GM12878 (cell line): ENCODE data around the gene GHDC. TPM values are rescaled to one million over a fixed set of nuclear protein-coding genes. Genes with fewer than 3 reads are reported as not detected.

Source experiments
- ATAC-seq: fragments of 200-7000 bp; cut with Tn5 transposase; 3 replicates; pipeline ENCODE4 v1.9.1; 2020; ENCODE audit warnings: mild to moderate bottlenecking, moderate library complexity
- Bru-seq: library from RNA; stranded (reverse); fragments of 400-500 nt; gene quantifications from one replicate; lab custom pipeline; 2021; lab: Mats Ljungman, UMichigan
- BruChase-seq, 2 experiments: library from RNA; stranded (reverse); fragments of 400-500 nt; gene quantifications; one replicate each; lab custom pipeline; 2021; lab: Mats Ljungman, UMichigan
- BruUV-seq: library from RNA; stranded (reverse); fragments of 400-500 nt; replicated peaks from 2 replicates; lab custom pipeline; 2021; lab: Mats Ljungman, UMichigan
- CTCF ChIA-PET: fragments of 300-600 bp; sonication (Branson Sonifier 250); formaldehyde crosslinking; extraction: SDS; loops from one replicate; lab custom pipeline; 2021; ENCODE audit warnings: inconsistent platforms; lab: Yijun Ruan, JAX
- POLR2A ChIA-PET: fragments of 350-600 bp; formaldehyde crosslinking; extraction: SDS; loops from one replicate; lab custom pipeline; 2021; ENCODE audit warnings: inconsistent platforms; lab: Charles Lee
- RAD21 ChIA-PET: fragments of 300-600 bp; sonication (Branson Sonifier 250); formaldehyde crosslinking; loops from one replicate; lab custom pipeline; 2023; ENCODE audit warnings: antibody characterized with exemption; ENCODE audit not compliant: unreplicated experiment; lab: Charles Lee
- SMC1A ChIA-PET: fragments of 300-600 bp; sonication (Branson Sonifier 250); formaldehyde crosslinking; loops from one replicate; lab custom pipeline; 2023; ENCODE audit not compliant: unreplicated experiment, uncharacterized antibody; lab: Charles Lee
- DNase-seq: peaks from one replicate; pipeline ENCODE4 v3.0.0-alpha.2; 2011; ENCODE audit warnings: low read depth, low spot score
- FAIRE-seq: peaks from 3 replicates; lab custom pipeline; 2011; peaks lifted over from hg19 to GRCh38; lab: Jason Lieb, UNC
- H2AFZ ChIP-seq: 2 replicates; pipeline ENCODE4 v1.6.0; 2011; ENCODE audit warnings: low read depth, low read length, control low read depth; ENCODE audit not compliant: control insufficient read depth
- H3K27ac ChIP-seq: 2 replicates; pipeline ENCODE4 v1.5.1; 2011; ENCODE audit warnings: control low read depth; ENCODE audit not compliant: control insufficient read depth, insufficient read depth
- H3K27me3 ChIP-seq, 2 experiments: replicated peaks in 1 of 2; 2 replicates each; pipeline versions ENCODE4 v1.6.0 to v1.6.1; 2011; ENCODE audit warnings: low read length in 1 of 2; ENCODE audit not compliant: control insufficient read depth in 2 of 2, insufficient read depth in 2 of 2
- H3K36me3 ChIP-seq, 2 experiments: 2 replicates each; pipeline ENCODE4 v1.5.1; 2011; ENCODE audit warnings: low read length in 1 of 2; ENCODE audit not compliant: control insufficient read depth in 2 of 2, insufficient read depth in 2 of 2
- H3K4me1 ChIP-seq: 2 replicates; pipeline ENCODE4 v1.6.1; 2011; ENCODE audit warnings: mild to moderate bottlenecking, low read length, moderate library complexity, mixed read lengths; ENCODE audit not compliant: control insufficient read depth, insufficient read depth
- H3K4me2 ChIP-seq: 2 replicates; pipeline ENCODE4 v1.6.0; 2011; ENCODE audit warnings: control low read depth; ENCODE audit not compliant: control insufficient read depth, insufficient read depth
- H3K4me3 ChIP-seq: fragments of 200-600 bp; sonication (generic); 2 replicates; pipeline ENCODE4 v1.5.1; 2016
- H3K79me2 ChIP-seq: 2 replicates; pipeline ENCODE4 v1.6.0; 2011; ENCODE audit warnings: low read length; ENCODE audit not compliant: control insufficient read depth, insufficient read depth
- H3K9ac ChIP-seq: 2 replicates; pipeline ENCODE4 v1.8.0; 2011; ENCODE audit warnings: low read length, control low read depth, mixed read lengths; ENCODE audit not compliant: control insufficient read depth, insufficient read depth
- H3K9me3 ChIP-seq: replicated peaks from 3 replicates; pipeline ENCODE4 v1.5.1; 2011; ENCODE audit warnings: mild to moderate bottlenecking, low read length; ENCODE audit not compliant: control insufficient read depth, insufficient read depth
- H4K20me1 ChIP-seq: 2 replicates; pipeline ENCODE4 v1.6.0; 2011; ENCODE audit not compliant: control insufficient read depth, insufficient read depth
- CUX1 ChIP-seq: IDR thresholded peaks from 2 replicates; pipeline ENCODE4 v1.6.1; 2012; ENCODE audit warnings: improper control_type of control experiment, low read depth, low read length; ENCODE audit not compliant: insufficient replicate concordance
- EED ChIP-seq: sonication (generic); IDR thresholded peaks from 2 replicates; pipeline ENCODE4 v1.6.1; 2016; ENCODE audit warnings: antibody characterized with exemption, low read depth
- HCFC1 ChIP-seq: fragments of 150-350 bp; IDR thresholded peaks from 2 replicates; pipeline ENCODE4 v1.6.1; 2014; ENCODE audit warnings: low read length
- KDM1A ChIP-seq: fragments of 200-600 bp; sonication (generic); IDR thresholded peaks from 2 replicates; pipeline ENCODE4 v1.6.1; 2016; ENCODE audit warnings: borderline replicate concordance
- KLF5 ChIP-seq: fragments of 450-650 bp; IDR thresholded peaks from 2 replicates; pipeline ENCODE4 v1.6.1; 2014; ENCODE audit warnings: mild to moderate bottlenecking; ENCODE audit not compliant: partially characterized antibody
- NFXL1 ChIP-seq: fragments of 450-650 bp; IDR thresholded peaks from 2 replicates; pipeline ENCODE4 v1.6.1; 2017; ENCODE audit warnings: antibody characterized with exemption, mild to moderate bottlenecking, borderline replicate concordance
- PAX8 ChIP-seq: fragments of 450-650 bp; IDR thresholded peaks from 2 replicates; pipeline ENCODE4 v1.6.1; 2017; ENCODE audit warnings: mild to moderate bottlenecking, moderate library complexity
- PBX3 ChIP-seq: IDR thresholded peaks from 2 replicates; pipeline ENCODE4 v1.6.1; 2011; ENCODE audit warnings: mild to moderate bottlenecking, low read depth, low read length, moderate library complexity; ENCODE audit not compliant: insufficient replicate concordance
- POU2F2 ChIP-seq: IDR thresholded peaks from 3 replicates; pipeline ENCODE4 v1.6.1; 2011; ENCODE audit warnings: low read depth, mild to moderate bottlenecking, low read length, borderline replicate concordance
- SREBF2 ChIP-seq: IDR thresholded peaks from 2 replicates; pipeline ENCODE4 v1.6.1; 2012; ENCODE audit warnings: mild to moderate bottlenecking, low read length
- ZBED1 ChIP-seq: IDR thresholded peaks from 2 replicates; pipeline ENCODE4 v1.6.1; 2016; ENCODE audit warnings: borderline replicate concordance
- ZNF384 ChIP-seq: IDR thresholded peaks from 2 replicates; pipeline ENCODE4 v1.6.1; 2012; ENCODE audit warnings: low read depth, mild to moderate bottlenecking, low read length, improper control_type of control experiment, borderline replicate concordance
- WGBS: methylation state at CpG from one replicate; pipeline ENCODE4 v1.1.6; 2016; ENCODE audit warnings: low lambda C conversion rate; ENCODE audit not compliant: insufficient replicate concordance, insufficient coverage; ENCODE audit errors: missing lambda C conversion rate; 5-methylcytosine and 5-hydroxymethylcytosine counted together
- in situ Hi-C: fragments of 300-500 bp; cut with MboI; formaldehyde crosslinking; loops from 9 replicates; pipeline ENCODE4 v1.14.3; 2018; ENCODE audit warnings: mixed read lengths
- intact Hi-C: fragments of 100-400 bp; cut with micrococcal nuclease; formaldehyde crosslinking; loops from one replicate; pipeline ENCODE4 v1.14.2; 2022; ENCODE audit not compliant: unreplicated experiment
- long read RNA-seq, 2 experiments: library from polyadenylated mRNA; unstranded; transcript quantifications; one replicate each; pipeline ENCODE4 v2.0.0, GENCODE V29; 2019 to 2020
- polyA minus RNA-seq, 3 experiments: library from RNA; depleted of rRNA, polyadenylated mRNA; stranded (reverse); fragments of >200 nt; gene quantifications; 2 replicates each; pipeline ENCODE4 v1.2.3, GENCODE V29; 2011
- polyA plus RNA-seq, 11 experiments: library from polyadenylated mRNA; depleted of rRNA in 4 of 11; unstranded in 6 of 11; stranded (reverse) in 5 of 11; fragments of >200 nt; fragmentation: Nextera tagmentation in 4 of 11; fragmentation: Illumina TruSeq in 1 of 11; extraction: Ambion mirVana in 4 of 11; extraction: Trizol in 1 of 11; gene quantifications; 1 replicate in 1 of 11; 2 replicates in 10 of 11; pipeline versions ENCODE4 v1.2.1 to v1.2.3, GENCODE V29; 2011 to 2016; ENCODE audit warnings: inconsistent platforms in 2 of 11, missing spikeins in 2 of 11, low read depth in 1 of 11
- total RNA-seq, 4 experiments: library from RNA; depleted of rRNA in 3 of 4; stranded (reverse); fragments of >200 nt in 3 of 4; fragmentation: Illumina TruSeq in 1 of 4; extraction: Trizol in 1 of 4; gene quantifications; 2 replicates each; pipeline versions ENCODE4 v1.2.1 to v1.2.3, GENCODE V29; 2013 to 2021

Gene GHDC
- total RNA-seq (2013; cell fraction: nucleolus; rRNA removed), result 40.6 and 47.9 TPM in 2 replicates
- total RNA-seq (2014; rRNA removed), result 17.2 and 17.6 TPM in 2 replicates
- total RNA-seq (2014; rRNA removed; fragmentation: Illumina TruSeq; extraction: Trizol), result 6.8 TPM in 2 replicates
- 20.6 and 21.2 TPM in 2 replicates for total RNA-seq (2021)
- polyA plus RNA-seq (2011; ENCODE audit: low read depth), result 9.4 TPM
- 6.1 and 12.3 TPM in 2 replicates for polyA plus RNA-seq (2011; rRNA removed)
- 13.2 and 23.1 TPM in 2 replicates for polyA plus RNA-seq (2011; cell fraction: cytosol; rRNA removed)
- 63.3 and 67.9 TPM in 2 replicates for polyA plus RNA-seq (2011; cell fraction: nucleus; rRNA removed)
- polyA plus RNA-seq (2012), result 16.6 and 21.5 TPM in 2 replicates
- 4.1 and 6.5 TPM in 2 replicates for polyA plus RNA-seq (2014; fragmentation: Illumina TruSeq; extraction: Trizol)
- polyA plus RNA-seq (2014; fragmentation: Nextera tagmentation; extraction: Ambion mirVana), result 1 to 10 TPM in 1 of 2 experiments, under 1 TPM in 1; 0.72 to 2.2 TPM
- 20.4 and 20.5 TPM in 2 replicates for polyA plus RNA-seq (2014; rRNA removed)
- 10 to 100 TPM; 13.5 to 15.5 TPM for polyA plus RNA-seq (2016; fragmentation: Nextera tagmentation; extraction: Ambion mirVana)
- polyA minus RNA-seq (2011; rRNA and poly(A)+ RNA removed), result 6.4 and 21.6 TPM in 2 replicates
- polyA minus RNA-seq (2011; cell fraction: cytosol; rRNA and poly(A)+ RNA removed), result 10.2 and 12.4 TPM in 2 replicates
- 12.3 and 16.6 TPM in 2 replicates for polyA minus RNA-seq (2011; cell fraction: nucleus; rRNA and poly(A)+ RNA removed)
- percentile 53 among the genes with signal in this experiment for Bru-seq, nascent RNA
- BruChase-seq, experiment 1, labeled RNA remaining after a 6-hour chase, result percentile 62 among the genes with signal in this experiment
- BruChase-seq, experiment 2, labeled RNA remaining after a 2-hour chase, result percentile 59 among the genes with signal in this experiment
- long read RNA-seq, experiment 1, result 0 reads
- long read RNA-seq, experiment 2, result 0 reads

GRCh38 chr17:42193969-42194899 is at the start of gene GHDC:
Gene GHDC (minus strand): TSS chr17:42194494. CDS start chr17:42193581, 913 bp downstream.
- BruUV-seq, result TSS peak; percentile 74
- peak; percentile 53 for DNase-seq
- peak within 1 kb of the TSS; percentile 95 for H3K27ac ChIP-seq
- peak; percentile 76 for FAIRE-seq
- RAD21 ChIA-PET, result interaction anchor here (0.8 to 2.0 kb wide), 9 partner anchors 10 to 329 kb away, joined by 3 to 16 read pairs (median 4); partner anchors contain the start of genes HCRT, KCNH4 and KLHL11
- POLR2A ChIA-PET, result interaction anchor here (0.5 to 1.4 kb wide), 11 partner anchors 11 to 814 kb away, joined by 3 to 6 read pairs (median 4); partner anchors contain the start of genes KCNH4 and NAGLU
- peak within 1 kb of the TSS; percentile 91 for H3K9ac ChIP-seq
- in situ Hi-C loops, result no loop called here
- peak within 1 kb of the TSS; percentile 60 for H3K4me2 ChIP-seq
- WGBS, result 18% methylated on average over 24 of the region's 24 CpGs
- peak within 1 kb of the TSS; percentile 92 for H3K4me3 ChIP-seq
- ATAC-seq, result peak; percentile 99
- intact Hi-C loops, result no loop called here
- H3K79me2 ChIP-seq, result peaks cover 4% of the 10 kb centered on the region
- H3K27me3 ChIP-seq, result no peaks in the 10 kb centered on the region
- no peaks in the 10 kb centered on the region for H4K20me1 ChIP-seq
- 0 out of 2 replicates have a peak, but pooled peaks cover 3% of the 10 kb centered on the region for H3K4me1 ChIP-seq
- SMC1A ChIA-PET, result interaction anchor here (0.5 to 2.0 kb wide), 10 partner anchors 9 to 229 kb away, joined by 3 to 13 read pairs (median 4); partner anchors contain the start of genes DNAJC7, HCRT and KCNH4
- CTCF ChIA-PET, result interaction anchor here (0.8 to 3.4 kb wide), 21 partner anchors 10 to 804 kb away, joined by 3 to 23 read pairs (median 4); partner anchors contain the start of genes DHX58, HCRT, KCNH4 and NKIRAS2
- H2AFZ ChIP-seq, result peak within 1 kb of the TSS; percentile 99
- H3K9me3 ChIP-seq, result no peaks in the 10 kb centered on the region
- H3K36me3 ChIP-seq, result no peaks in the 10 kb centered on the region
- TF ChIP-seq KLF5 (peak; percentile 75), NFXL1 (no peak), ZBED1 (no peak), KDM1A (no peak), ZNF384 (no peak), POU2F2 (no peak), HCFC1 (peak; percentile 51; the same call in 1 of the 2 replicates), CUX1 (no peak), PBX3 (no peak), SREBF2 (no peak), PAX8 (no peak), EED (no peak)
